WTC11 (cell line): ENCODE data around the gene ALKBH8. TPM values are rescaled to one million over a fixed set of nuclear protein-coding genes. Genes with fewer than 3 reads are reported as not detected.
A peak's percentile ranks its signal among the peaks of the same experiment; 100 is the strongest.

Experiments
- ATAC-seq: fragments of 200-7000 bp; cut with Tn5 transposase; 2 replicates; pipeline ENCODE4 v1.10.0; 2021; ENCODE audit warnings: mild to moderate bottlenecking, moderate library complexity
- CTCF ChIA-PET: fragments of 300-600 bp; sonication (Branson Sonifier 250); formaldehyde crosslinking; loops from one replicate; lab custom pipeline; 2021; ENCODE audit warnings: antibody characterized with exemption; lab: Charles Lee
- POLR2A ChIA-PET: fragments of 350-600 bp; sonication (Branson Sonifier 250); formaldehyde crosslinking; loops from one replicate; lab custom pipeline; 2021; ENCODE audit warnings: antibody characterized with exemption; lab: Charles Lee
- DNase-seq: peaks from one replicate; pipeline ENCODE4 v3.0.0; 2021; ENCODE audit warnings: low spot score
- H3K27ac Mint-ChIP-seq: 2 replicates; pipeline ENCODE4 v1.8.0; 2021; ENCODE audit warnings: mixed read lengths
- H3K27me3 Mint-ChIP-seq: 2 replicates; pipeline ENCODE4 v1.8.0; 2021; ENCODE audit warnings: low read depth, mild to moderate bottlenecking, moderate library complexity, mixed read lengths
- H3K36me3 Mint-ChIP-seq: 2 replicates; pipeline ENCODE4 v1.8.0; 2021; ENCODE audit warnings: mixed read lengths
- H3K4me1 Mint-ChIP-seq: 2 replicates; pipeline ENCODE4 v1.8.0; 2022; ENCODE audit warnings: mixed read lengths
- H3K4me3 Mint-ChIP-seq: 2 replicates; pipeline ENCODE4 v1.8.0; 2021; ENCODE audit warnings: mild to moderate bottlenecking, moderate library complexity, mixed read lengths
- H3K9me3 Mint-ChIP-seq: 2 replicates; pipeline ENCODE4 v1.8.0; 2021; ENCODE audit warnings: mixed read lengths
- EMX1 ChIP-seq: fragments of 250-450 bp; sonication (Bioruptor Pico); IDR thresholded peaks from 2 replicates; pipeline ENCODE4 v1.8.0; 2021; ENCODE audit warnings: mild to moderate bottlenecking
- FOXJ3 ChIP-seq: sonication (generic); formaldehyde crosslinking; IDR thresholded peaks from 2 replicates; pipeline ENCODE4 v1.9.0; 2021; ENCODE audit warnings: missing genetic modification reagents, mild to moderate bottlenecking, borderline replicate concordance
- FOXP1 ChIP-seq: sonication (generic); formaldehyde crosslinking; IDR thresholded peaks from 2 replicates; pipeline ENCODE4 v1.8.0; 2022; ENCODE audit warnings: missing genetic modification reagents, mild to moderate bottlenecking, moderate library complexity, borderline replicate concordance
- IRF2 ChIP-seq: sonication (generic); formaldehyde crosslinking; IDR thresholded peaks from 2 replicates; pipeline ENCODE4 v1.8.0; 2022; ENCODE audit warnings: low read depth, missing genetic modification reagents, borderline replicate concordance
- NFATC4 ChIP-seq: fragments of 250-450 bp; sonication (Bioruptor Pico); IDR thresholded peaks from 2 replicates; pipeline ENCODE4 v1.9.0; 2021; ENCODE audit warnings: mild to moderate bottlenecking
- NFE2L1 ChIP-seq: sonication (generic); formaldehyde crosslinking; IDR thresholded peaks from 2 replicates; pipeline ENCODE4 v1.8.1; 2023; ENCODE audit warnings: missing genetic modification reagents
- NR2C2 ChIP-seq: sonication (generic); formaldehyde crosslinking; IDR thresholded peaks from 2 replicates; pipeline ENCODE4 v1.8.0; 2022; ENCODE audit warnings: mild to moderate bottlenecking, missing genetic modification reagents
- SMAD3 ChIP-seq: sonication (generic); formaldehyde crosslinking; IDR thresholded peaks from 2 replicates; pipeline ENCODE4 v1.8.0; 2022; ENCODE audit warnings: missing genetic modification reagents, mild to moderate bottlenecking, borderline replicate concordance
- TEAD1 ChIP-seq: sonication (generic); formaldehyde crosslinking; IDR thresholded peaks from 2 replicates; pipeline ENCODE4 v1.8.0; 2022; ENCODE audit warnings: mild to moderate bottlenecking, missing genetic modification reagents
- ZNF232 ChIP-seq: sonication (generic); formaldehyde crosslinking; IDR thresholded peaks from 2 replicates; pipeline ENCODE4 v1.8.0; 2022; ENCODE audit warnings: mild to moderate bottlenecking, missing genetic modification reagents
- ZNF317 ChIP-seq: sonication (generic); formaldehyde crosslinking; IDR thresholded peaks from 2 replicates; pipeline ENCODE4 v1.8.1; 2023; ENCODE audit warnings: low read depth, mild to moderate bottlenecking, moderate library complexity, missing genetic modification reagents, borderline replicate concordance
- ZNF416 ChIP-seq: fragments of 250-450 bp; sonication (Bioruptor Pico); IDR thresholded peaks from 2 replicates; pipeline ENCODE4 v1.9.0; 2021; ENCODE audit warnings: mild to moderate bottlenecking, inconsistent platforms
- total RNA-seq: library from RNA; stranded (reverse); gene quantifications from 3 replicates; pipeline ENCODE4 v1.2.3, GENCODE V29; 2021
- TF ChIP-seq, protein P1 (sequence below): fragments of 250-450 bp; sonication (Bioruptor Pico); IDR thresholded peaks from 2 replicates; pipeline ENCODE4 v2.1.2; 2022; ENCODE audit warnings: mild to moderate bottlenecking, moderate library complexity
- TF ChIP-seq, protein P2 (sequence below): sonication (generic); formaldehyde crosslinking; IDR thresholded peaks from 2 replicates; pipeline ENCODE4 v1.8.1; 2023; ENCODE audit warnings: mild to moderate bottlenecking, missing genetic modification reagents, moderate library complexity
- TF ChIP-seq, protein P3 (sequence below): sonication (generic); formaldehyde crosslinking; IDR thresholded peaks from 2 replicates; pipeline ENCODE4 v1.8.1; 2023; ENCODE audit warnings: mild to moderate bottlenecking, missing genetic modification reagents, borderline replicate concordance
- TF ChIP-seq, protein P4 (sequence below): fragments of 250-450 bp; sonication (Bioruptor Pico); IDR thresholded peaks from 2 replicates; pipeline ENCODE4 v1.9.0; 2021; ENCODE audit warnings: mild to moderate bottlenecking
- TF ChIP-seq, protein P5 (sequence below): sonication (generic); formaldehyde crosslinking; IDR thresholded peaks from 2 replicates; pipeline ENCODE4 v1.8.0; 2022; ENCODE audit warnings: mild to moderate bottlenecking, missing genetic modification reagents

The ALKBH8 gene
- total RNA-seq, 1 experiment from 2014 or later: 9.5 TPM

DNA sequence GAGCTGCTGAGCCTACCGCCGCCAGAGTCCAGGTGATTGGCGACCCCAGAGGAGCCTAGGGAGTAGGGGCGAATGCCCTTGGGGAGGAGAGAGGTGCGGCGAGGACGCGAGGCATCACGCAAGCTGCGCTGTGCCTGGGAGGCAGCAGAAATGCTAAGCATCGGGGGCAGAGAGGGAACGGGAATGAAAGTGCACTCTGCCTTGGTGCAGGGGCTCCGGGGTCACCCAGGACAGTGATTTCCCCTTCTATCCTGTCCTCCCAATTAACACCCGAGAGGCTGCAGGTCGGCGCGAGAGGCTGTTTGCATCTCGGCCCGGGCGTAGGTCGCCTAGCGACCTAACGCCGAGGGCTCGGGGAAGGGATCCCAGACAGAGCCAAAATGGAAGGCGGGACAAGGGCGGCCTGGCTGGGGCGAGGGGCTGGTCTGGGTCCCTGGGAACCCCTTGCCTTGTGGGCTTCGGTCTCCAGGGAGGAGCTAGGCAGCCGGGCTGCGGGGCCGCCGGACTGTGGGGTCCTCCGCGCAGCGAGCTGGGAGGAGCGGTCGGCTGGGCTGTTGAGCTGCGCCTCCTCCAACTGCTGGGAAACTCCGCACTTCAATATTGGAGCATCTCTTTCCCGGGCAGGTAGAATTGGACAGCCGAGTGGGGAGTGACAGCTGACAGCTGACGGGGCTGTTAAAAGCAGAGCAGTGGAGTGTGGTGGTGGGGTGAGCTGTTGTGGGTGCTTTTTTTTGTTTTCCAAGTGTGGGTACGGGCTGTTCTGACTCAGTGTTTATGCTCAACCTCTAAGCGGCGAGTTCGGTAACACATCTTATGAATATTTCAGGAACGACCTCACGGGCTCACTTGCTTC lies 26.1 kb upstream of the ALKBH8 start:
- TF ChIP-seq ZNF317: 0 out of 2 replicates have a peak, but pooled peaks have one; percentile 40
- no peak for TF ChIP-seq FOXP1 (CRISPR knock-in tag)
- no peak for TF ChIP-seq FOXJ3
- CTCF ChIA-PET: interaction anchor here (1.1 to 2.2 kb wide), 3 partner anchors 14 to 98 kb away, joined by 3 to 10 read pairs (median 6); partner anchors contain the start of gene ALKBH8

DNA sequence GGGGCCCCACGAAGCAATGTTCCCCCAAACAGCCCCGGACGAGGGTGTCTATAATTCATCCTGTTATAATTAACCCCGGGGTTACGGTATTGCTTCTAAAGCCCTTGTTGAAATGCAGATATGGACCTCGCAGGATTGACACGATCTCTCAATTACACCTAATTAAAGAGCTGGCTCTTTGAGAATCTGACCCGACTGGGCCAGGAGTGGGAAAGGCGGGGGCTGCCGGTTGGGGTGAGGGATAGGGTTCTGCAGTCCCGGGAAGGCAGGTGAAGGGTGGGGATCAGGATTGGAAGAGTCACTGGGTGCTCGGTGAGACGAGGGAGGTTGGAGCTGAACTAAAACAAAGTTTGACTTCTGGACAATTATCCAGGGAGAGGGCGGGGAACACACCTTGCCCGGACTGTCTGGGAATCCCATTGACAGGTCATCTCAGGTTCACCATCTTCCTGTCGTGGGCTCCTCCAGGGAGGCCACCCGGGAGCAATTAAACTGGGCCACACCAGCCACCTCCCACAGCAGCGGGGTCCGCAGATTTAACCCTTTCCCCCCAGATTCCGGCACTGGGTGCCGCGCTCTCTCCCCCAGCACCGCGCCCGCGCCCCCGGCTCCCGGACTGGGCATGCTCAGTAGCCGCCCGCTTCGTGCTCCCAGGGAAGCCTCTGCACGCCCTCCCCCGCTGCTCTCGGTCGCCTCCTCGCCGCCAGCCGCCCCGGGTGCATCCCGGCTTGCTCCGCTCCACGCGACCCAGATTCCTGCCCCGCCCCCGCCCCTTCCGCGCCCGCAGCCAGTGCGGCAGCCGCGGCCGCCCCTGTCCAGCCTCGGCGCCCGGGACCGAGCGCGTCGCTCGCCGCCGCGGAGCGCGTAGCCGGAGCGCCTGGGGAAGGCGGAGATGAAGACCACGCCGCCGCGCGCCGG lies 25.2 kb upstream of the ALKBH8 start, which contains the start of gene ELMOD1:
ELMOD1 (plus strand) TSS at position 688 of the 918 bp plus-strand sequence. CDS start 27,043 bp downstream, outside the sequence.
- peak; percentile 51 for ATAC-seq
- POLR2A ChIA-PET: interaction anchor here (0.6 kb wide), 1 partner anchor 15 kb away, joined by 6 read pairs; no protein-coding TSS in a partner anchor
- Mint-ChIP-seq H3K36me3 (no peaks in the 10 kb centered on the region), H3K4me1 (peaks cover 43% of the 10 kb centered on the region), H3K27ac (no peak within 1 kb of the TSS), H3K27me3 (peaks cover 72% of the 10 kb centered on the region), H3K4me3 (peak within 1 kb of the TSS; percentile 95), H3K9me3 (no peaks in the 10 kb centered on the region)
- TF ChIP-seq, protein P1, sequence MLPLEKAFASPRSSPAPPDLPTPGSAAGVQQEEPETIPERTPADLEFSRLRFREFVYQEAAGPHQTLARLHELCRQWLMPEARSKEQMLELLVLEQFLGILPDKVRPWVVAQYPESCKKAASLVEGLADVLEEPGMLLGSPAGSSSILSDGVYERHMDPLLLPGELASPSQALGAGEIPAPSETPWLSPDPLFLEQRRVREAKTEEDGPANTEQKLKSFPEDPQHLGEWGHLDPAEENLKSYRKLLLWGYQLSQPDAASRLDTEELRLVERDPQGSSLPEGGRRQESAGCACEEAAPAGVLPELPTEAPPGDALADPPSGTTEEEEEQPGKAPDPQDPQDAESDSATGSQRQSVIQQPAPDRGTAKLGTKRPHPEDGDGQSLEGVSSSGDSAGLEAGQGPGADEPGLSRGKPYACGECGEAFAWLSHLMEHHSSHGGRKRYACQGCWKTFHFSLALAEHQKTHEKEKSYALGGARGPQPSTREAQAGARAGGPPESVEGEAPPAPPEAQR (CRISPR knock-in tag): no peak
- no peak for TF ChIP-seq SMAD3
- TF ChIP-seq, protein P2, sequence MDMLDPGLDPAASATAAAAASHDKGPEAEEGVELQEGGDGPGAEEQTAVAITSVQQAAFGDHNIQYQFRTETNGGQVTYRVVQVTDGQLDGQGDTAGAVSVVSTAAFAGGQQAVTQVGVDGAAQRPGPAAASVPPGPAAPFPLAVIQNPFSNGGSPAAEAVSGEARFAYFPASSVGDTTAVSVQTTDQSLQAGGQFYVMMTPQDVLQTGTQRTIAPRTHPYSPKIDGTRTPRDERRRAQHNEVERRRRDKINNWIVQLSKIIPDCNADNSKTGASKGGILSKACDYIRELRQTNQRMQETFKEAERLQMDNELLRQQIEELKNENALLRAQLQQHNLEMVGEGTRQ (CRISPR knock-in tag): no peak
- TF ChIP-seq, protein P3, sequence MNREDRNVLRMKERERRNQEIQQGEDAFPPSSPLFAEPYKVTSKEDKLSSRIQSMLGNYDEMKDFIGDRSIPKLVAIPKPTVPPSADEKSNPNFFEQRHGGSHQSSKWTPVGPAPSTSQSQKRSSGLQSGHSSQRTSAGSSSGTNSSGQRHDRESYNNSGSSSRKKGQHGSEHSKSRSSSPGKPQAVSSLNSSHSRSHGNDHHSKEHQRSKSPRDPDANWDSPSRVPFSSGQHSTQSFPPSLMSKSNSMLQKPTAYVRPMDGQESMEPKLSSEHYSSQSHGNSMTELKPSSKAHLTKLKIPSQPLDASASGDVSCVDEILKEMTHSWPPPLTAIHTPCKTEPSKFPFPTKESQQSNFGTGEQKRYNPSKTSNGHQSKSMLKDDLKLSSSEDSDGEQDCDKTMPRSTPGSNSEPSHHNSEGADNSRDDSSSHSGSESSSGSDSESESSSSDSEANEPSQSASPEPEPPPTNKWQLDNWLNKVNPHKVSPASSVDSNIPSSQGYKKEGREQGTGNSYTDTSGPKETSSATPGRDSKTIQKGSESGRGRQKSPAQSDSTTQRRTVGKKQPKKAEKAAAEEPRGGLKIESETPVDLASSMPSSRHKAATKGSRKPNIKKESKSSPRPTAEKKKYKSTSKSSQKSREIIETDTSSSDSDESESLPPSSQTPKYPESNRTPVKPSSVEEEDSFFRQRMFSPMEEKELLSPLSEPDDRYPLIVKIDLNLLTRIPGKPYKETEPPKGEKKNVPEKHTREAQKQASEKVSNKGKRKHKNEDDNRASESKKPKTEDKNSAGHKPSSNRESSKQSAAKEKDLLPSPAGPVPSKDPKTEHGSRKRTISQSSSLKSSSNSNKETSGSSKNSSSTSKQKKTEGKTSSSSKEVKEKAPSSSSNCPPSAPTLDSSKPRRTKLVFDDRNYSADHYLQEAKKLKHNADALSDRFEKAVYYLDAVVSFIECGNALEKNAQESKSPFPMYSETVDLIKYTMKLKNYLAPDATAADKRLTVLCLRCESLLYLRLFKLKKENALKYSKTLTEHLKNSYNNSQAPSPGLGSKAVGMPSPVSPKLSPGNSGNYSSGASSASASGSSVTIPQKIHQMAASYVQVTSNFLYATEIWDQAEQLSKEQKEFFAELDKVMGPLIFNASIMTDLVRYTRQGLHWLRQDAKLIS (CRISPR knock-in tag): no peak
- TF ChIP-seq, protein P4, sequence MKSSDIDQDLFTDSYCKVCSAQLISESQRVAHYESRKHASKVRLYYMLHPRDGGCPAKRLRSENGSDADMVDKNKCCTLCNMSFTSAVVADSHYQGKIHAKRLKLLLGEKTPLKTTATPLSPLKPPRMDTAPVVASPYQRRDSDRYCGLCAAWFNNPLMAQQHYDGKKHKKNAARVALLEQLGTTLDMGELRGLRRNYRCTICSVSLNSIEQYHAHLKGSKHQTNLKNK: no peak
- no peak for TF ChIP-seq ZNF317
- TF ChIP-seq NFATC4 (CRISPR knock-in tag): no peak
- TF ChIP-seq IRF2 (CRISPR knock-in tag): no peak
- TF ChIP-seq TEAD1 (CRISPR knock-in tag): no peak
- TF ChIP-seq ZNF232 (CRISPR knock-in tag): no peak
- TF ChIP-seq ZNF416 (CRISPR knock-in tag): no peak
- TF ChIP-seq EMX1: no peak
- no peak for TF ChIP-seq NR2C2
- TF ChIP-seq, protein P5, sequence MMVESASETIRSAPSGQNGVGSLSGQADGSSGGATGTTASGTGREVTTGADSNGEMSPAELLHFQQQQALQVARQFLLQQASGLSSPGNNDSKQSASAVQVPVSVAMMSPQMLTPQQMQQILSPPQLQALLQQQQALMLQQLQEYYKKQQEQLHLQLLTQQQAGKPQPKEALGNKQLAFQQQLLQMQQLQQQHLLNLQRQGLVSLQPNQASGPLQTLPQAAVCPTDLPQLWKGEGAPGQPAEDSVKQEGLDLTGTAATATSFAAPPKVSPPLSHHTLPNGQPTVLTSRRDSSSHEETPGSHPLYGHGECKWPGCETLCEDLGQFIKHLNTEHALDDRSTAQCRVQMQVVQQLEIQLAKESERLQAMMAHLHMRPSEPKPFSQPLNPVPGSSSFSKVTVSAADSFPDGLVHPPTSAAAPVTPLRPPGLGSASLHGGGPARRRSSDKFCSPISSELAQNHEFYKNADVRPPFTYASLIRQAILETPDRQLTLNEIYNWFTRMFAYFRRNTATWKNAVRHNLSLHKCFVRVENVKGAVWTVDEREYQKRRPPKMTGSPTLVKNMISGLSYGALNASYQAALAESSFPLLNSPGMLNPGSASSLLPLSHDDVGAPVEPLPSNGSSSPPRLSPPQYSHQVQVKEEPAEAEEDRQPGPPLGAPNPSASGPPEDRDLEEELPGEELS (CRISPR knock-in tag): no peak
- no peak for TF ChIP-seq NFE2L1 (CRISPR knock-in tag)
- DNase-seq: peak; percentile 67
- CTCF ChIA-PET: interaction anchor here (0.5 to 2.2 kb wide), 11 partner anchors 8 to 1309 kb away, joined by 3 to 16 read pairs (median 4); partner anchors contain the start of gene ALKBH8

More for the DNA sequence above, 26.1 kb upstream of the ALKBH8 start:
- Mint-ChIP-seq H3K4me1 (peaks cover 43% of the 10 kb centered on the region), H3K9me3 (no peaks in the 10 kb centered on the region), H3K27me3 (peaks cover 72% of the 10 kb centered on the region), H3K4me3 (peak overlapping the region; percentile 95), H3K27ac (no peak overlapping the region), H3K36me3 (no peaks in the 10 kb centered on the region)
- ATAC-seq: peak; percentile 61
- POLR2A ChIA-PET: interaction anchor here (0.6 kb wide), 1 partner anchor 16 kb away, joined by 6 read pairs; no protein-coding TSS in a partner anchor
- DNase-seq: peak; percentile 48
